Choroid plexus epithelial cell (primary cell): Measurements from ENCODE around the gene DOCK8.

Experiments
- DNase-seq: peaks from one replicate; pipeline ENCODE4 v3.0.0-alpha.2; 2010; ENCODE audit warnings: low read depth
- H3K4me3 ChIP-seq: 2 replicates; pipeline ENCODE4 v1.5.1; 2011; ENCODE audit warnings: low read depth, mild to moderate bottlenecking, control low read depth, low read length, moderate library complexity
- CTCF ChIP-seq: conservative IDR thresholded peaks from 2 replicates; pipeline ENCODE4 v1.5.1; 2011; ENCODE audit warnings: low read depth, mild to moderate bottlenecking, control low read depth, inconsistent platforms, low read length, moderate library complexity

The DOCK8 gene

GRCh38 chr9:341634-342421 is 127.2 kb downstream of the DOCK8 start:
- H3K4me3 ChIP-seq, result no peak overlapping the region
- TF ChIP-seq CTCF, result no peak
- DNase-seq, result no peak

GRCh38 chr9:343773-344172 is 129.1 kb downstream of the DOCK8 start:
- H3K4me3 ChIP-seq, result no peak overlapping the region
- TF ChIP-seq CTCF, result no peak
- DNase-seq, result no peak

DNA sequence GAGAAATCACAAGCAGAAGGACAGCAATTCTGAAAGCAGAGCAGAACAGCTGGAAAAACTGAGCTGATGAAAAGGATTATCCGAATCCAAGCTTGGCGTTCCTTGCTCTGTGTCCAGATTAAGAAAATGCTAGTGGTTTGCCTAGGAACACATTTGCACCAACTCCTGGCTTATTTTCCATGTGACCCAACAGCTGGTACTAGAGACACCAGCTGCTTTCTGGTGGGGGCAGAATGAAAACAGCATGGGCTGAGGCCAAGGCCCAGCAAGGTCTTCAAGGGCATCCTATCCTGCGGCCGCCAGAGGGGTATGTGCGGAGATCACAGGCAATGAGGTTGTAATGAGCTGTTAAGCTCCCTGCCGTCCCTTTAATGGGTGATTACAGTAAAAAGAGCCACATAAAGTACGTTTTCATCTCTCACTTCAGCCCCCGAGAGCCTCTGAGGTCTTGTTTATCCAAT is 131.5 kb downstream of the DOCK8 start:
- no peak overlapping the region for H3K4me3 ChIP-seq
- TF ChIP-seq CTCF, result no peak
- no peak for DNase-seq

DNA sequence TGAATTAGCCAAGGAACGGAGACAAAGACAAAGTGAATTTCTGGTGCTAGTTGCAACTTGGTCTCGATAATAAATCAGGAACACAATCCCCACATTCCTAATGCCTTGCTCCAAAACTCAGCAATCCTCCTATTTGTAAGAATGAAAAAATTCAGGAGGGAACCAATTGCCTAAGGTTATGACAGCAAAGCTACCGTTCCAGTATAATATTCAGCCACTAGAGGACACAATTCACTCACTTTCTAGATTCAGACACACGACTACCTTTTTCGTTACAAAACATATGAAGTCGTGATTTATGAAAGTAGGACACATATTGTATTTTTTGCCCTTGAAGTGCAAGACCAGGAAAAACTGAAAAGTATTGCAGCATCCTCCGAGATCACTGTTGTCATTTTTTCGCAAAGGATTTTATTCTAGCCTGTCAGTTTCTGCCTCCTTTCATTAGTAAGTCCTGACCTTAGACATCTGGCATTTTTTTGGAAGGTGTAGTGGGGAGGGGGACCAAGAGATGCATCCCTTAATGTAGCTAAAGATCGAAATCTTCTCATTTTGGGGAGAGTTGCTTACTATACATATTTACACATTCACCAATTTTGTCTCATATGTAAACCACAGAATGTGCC is 133.1 kb downstream of the DOCK8 start:
- peak; percentile 61 for DNase-seq
- H3K4me3 ChIP-seq, result no peak overlapping the region
- TF ChIP-seq CTCF, result peak; percentile 67

- H3K4me3 ChIP-seq, result no peak overlapping the region
- TF ChIP-seq CTCF, result no peak
- DNase-seq, result no peak
Measured at GRCh38 chr9:350384-350783, 135.7 kb downstream of the DOCK8 start.

- H3K4me3 ChIP-seq, result no peak overlapping the region
- DNase-seq, result no peak
- no peak for TF ChIP-seq CTCF
Measured at GRCh38 chr9:351916-352315, 137.3 kb downstream of the DOCK8 start.
